Tongue (tissue), 2 donors: ENCODE data around the gene SPEF1. TPM values are rescaled to one million over a fixed set of nuclear protein-coding genes. Genes with fewer than 3 reads are reported as not detected.

Experiments used
- DNase-seq: peaks from one replicate; pipeline ENCODE4 v3.0.0-alpha.2; 2015
- total RNA-seq: library from RNA; depleted of rRNA; stranded (reverse); fragments of >200 nt; gene quantifications from one replicate; pipeline ENCODE4 v1.2.3, GENCODE V29; 2014

SPEF1 gene
- total RNA-seq, 1 donor from 2014 or later: not detected

- no peak for DNase-seq
Observed at GRCh38 chr20:3787324-3788014, 6.2 kb upstream of the SPEF1 start.

DNA sequence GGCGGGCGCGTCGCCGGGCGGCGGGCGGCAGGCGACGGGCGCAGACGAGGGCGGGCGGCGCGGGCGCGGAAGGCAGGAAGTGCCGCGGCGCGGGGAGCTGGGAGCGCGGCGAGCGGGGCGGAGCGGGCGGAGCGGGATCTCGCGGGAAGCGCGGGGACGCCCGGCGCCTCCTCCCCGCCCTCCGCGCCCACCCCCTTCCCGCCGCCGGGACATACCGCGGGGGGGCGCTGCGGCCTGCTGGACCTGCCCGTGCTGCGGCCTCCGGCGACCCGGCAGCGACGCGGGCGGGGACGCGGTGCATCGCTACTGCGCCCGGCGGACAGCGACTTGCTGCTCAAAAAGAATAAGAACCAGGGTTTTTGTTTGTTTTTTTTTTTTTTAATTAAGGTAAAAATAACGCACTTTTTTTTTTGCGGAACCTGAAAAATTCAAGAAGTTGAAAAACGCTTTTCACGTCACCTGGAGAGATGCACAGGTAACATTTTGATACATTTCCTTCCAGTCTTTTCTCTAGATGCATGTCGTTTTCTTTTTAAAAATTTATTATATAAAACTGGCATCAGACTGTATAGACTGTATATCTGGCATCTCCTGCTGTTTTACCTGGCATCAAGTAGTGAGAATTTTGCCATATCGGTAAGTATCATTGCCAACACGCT is 5.5 kb upstream of the SPEF1 start, which contains the start of gene CENPB:
TSS of gene CENPB (minus strand) at position 76 of the 659 bp plus-strand sequence. CDS start 257 bp downstream, outside the sequence.
- DNase-seq: peak; percentile 94

DNA sequence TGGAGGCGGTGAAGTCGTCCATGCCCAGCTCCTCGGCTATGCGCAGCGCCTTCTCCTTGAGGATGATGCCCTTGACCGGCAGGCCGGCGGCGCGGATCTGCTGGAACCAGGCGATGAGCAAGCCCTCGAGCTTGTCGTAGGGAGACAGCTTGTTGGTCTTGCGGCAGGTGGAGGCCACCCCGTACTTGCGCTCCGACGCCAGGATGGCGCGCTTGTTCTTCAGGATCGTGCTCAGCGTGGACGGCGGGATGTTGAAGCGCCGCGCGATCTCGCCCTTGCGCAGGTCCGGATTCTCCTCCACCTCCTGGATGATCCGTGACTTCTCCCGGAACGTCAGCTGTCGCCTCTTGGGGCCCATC is 4.9 kb upstream of the SPEF1 start:
- DNase-seq: peak; percentile 69

GRCh38 chr20:3785240-3786125 is 4.2 kb upstream of the SPEF1 start:
- no peak for DNase-seq

- DNase-seq: no peak
Observed at GRCh38 chr20:3784863-3785239, 3.6 kb upstream of the SPEF1 start.

DNA sequence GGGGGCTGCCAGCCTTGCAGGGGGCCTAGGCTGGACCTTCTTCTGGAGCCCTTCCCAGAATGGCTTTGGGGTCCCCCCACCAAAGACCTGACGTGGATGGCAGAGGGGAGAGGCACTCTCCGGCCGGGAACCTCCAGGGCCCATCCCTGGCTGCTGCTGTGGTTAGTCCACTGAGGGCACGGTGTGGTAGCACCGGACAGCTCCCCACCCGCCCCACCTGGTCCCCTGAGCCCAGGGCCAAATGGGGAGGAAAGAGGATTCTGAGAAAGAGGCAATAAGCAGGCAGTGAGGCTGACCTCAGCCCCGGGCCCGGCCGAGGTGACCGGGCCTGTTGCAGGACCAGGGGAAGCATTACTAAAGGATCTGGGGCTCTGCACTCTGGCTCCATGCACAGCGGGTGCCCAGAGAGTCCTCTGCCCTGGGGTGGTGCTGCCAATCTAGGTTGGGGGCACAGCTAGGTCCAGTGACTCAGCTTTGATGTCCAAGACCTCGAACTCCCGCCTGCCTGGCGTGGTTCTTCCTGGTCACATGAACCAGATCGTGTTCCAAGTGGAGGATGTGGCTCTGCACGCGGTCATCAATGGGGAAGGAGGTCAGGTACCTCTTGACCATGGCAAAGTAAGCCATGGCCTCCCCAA is 3.1 kb upstream of the SPEF1 start:
- no peak for DNase-seq

DNA sequence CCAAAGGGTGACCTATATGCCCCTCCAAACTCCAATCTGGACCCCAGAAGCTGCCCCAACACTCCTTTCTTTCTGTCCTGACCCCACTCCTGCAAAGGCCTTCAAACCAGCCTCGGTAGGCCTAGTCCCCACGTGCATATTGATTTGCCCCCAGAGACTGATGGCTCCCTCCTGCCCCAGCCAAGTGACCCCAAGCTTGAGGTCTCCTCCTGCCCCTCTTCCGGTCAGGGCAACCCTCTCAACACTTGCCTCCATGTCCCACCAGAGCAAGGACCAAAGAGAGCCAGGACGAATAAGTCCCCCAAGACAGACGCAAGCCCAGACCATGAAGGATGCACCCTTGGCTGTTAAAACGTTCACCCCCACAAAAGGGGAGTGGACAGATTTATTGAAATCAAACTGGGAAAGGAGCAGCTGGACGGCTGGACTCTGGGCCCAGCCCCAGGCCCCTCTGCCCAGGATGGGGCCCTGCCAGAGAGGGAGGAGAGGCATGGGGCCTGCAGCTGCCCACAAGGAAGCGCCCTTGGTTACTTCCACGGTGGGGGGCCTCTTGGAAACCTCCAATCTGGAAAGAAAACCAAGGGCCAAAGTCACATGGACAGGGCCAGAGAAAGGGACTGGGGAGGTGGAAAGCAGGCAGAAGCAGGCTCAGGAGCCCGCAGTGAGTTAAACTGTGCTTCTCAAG is 2.4 kb upstream of the SPEF1 start:
- DNase-seq: no peak

- peak; percentile 45 for DNase-seq
Observed at GRCh38 chr20:3783068-3783489, 1.8 kb upstream of the SPEF1 start.

DNA sequence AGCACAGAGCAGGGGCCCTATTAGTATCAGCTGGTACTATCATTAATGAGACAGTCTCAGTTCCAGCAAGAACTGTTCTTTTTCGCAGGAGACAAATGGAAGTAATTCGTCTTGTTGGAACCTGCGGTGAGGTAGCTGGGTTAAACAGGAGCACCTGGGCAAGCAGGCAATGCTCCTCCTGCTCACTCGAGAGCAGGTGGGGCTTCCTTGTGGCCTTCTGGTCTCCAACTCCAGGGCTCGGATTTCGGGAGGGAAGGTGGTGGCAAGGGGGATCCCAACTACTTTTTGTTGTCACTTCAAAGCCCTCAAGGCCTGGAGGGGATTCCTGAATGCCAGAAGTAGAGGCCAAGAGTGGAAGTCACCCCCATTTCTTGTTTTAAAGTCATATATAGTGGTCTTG is 1.3 kb upstream of the SPEF1 start:
- no peak for DNase-seq

DNA sequence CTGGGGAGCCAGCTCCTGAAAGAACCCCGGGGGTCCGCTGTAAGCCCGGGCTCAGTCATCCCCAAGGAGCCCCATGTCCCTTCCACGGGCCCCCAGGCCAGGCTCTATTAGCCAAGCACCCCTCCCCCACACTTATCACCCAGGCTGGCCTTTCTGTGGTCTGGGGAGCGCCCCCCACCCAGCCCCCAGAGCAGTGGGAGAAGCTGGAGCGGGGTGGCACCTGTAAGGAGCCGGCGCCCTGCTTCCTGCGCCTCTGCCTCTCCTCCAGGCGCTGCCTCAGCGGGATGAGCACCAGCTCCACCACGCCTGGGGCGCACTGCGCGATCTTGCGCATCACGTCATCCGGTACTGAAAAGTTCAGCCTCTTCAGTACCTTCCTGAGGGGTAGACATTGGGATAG is 2.3 kb downstream of the SPEF1 start:
- DNase-seq: no peak

- DNase-seq: peak; percentile 31
Observed at GRCh38 chr20:3777716-3778629, 3.3 kb downstream of the SPEF1 start.

- DNase-seq: no peak
Observed at GRCh38 chr20:3777381-3777715, 3.9 kb downstream of the SPEF1 start.

- DNase-seq: no peak
Observed at GRCh38 chr20:3775457-3776108, 5.7 kb downstream of the SPEF1 start.

DNA sequence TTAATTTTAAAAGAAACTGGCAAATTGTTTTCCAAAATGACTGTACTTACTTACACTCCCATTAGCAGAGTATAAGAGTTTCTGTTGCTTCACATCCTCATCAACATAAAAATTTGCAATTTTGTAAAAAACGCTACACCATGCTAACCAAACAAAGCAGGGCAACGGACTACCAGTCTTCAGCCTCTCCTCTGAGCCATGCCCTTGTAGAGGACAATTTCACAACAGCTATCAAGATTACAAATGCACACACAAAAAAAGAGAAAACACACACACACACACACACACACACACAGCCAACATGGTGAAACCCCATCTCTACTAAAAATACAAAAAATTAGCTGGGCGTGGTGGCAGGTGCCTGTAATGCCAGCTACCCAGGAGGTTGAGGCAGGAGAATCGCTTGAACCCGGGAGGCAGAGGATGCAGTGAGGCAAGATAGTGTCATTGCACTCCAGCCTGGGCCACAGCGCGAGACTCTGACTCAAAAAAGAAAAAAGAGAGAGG is 9.6 kb downstream of the SPEF1 start:
- no peak for DNase-seq

- DNase-seq: peak; percentile 86
Observed at GRCh38 chr20:3768342-3769130, 12.7 kb downstream of the SPEF1 start.

GRCh38 chr20:3767427-3768341 is 13.6 kb downstream of the SPEF1 start, which contains the start of gene ADISSP:
Gene ADISSP, minus strand, starts transcription at chr20:3767753. Its CDS starts 7,653 bp downstream, at chr20:3760100.
- DNase-seq: peak; percentile 99

DNA sequence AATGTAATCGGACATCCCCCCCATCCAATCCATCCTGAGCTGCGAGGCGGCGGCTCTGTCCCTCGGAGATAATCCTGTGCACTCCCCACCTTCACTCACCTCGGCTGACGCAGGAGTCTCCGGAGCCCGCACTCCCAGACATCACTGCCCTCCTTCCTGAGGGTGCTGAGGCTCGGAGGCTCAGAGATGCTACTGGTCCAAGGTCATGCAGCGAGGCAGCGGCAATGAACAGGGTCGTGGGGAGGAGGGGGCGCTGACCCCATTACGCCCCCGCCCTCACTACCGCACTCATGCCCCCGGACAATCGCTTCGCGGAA is 14.2 kb downstream of the SPEF1 start:
- no peak for DNase-seq

GRCh38 chr20:3766422-3767109 is 14.7 kb downstream of the SPEF1 start:
- DNase-seq: no peak
